HG02571 (cell line): ENCODE measurements around the gene CCR8.
A peak's percentile ranks its signal among the peaks of the same experiment; 100 is the strongest.
"Not testable (repeated sequence)": the region's sequence is repeated elsewhere in the genome, so short reads cannot be mapped to it uniquely, and the experiment has no call there.

ENCODE experiments used
- ATAC-seq: cut with Tn5 transposase; IDR thresholded peaks from one replicate; pipeline ENCODE4 v1.9.1; 2021; ENCODE audit warnings: mild to moderate bottlenecking, moderate library complexity; ENCODE audit not compliant: unreplicated experiment

The CCR8 gene

GRCh38 chr3:39346785-39347585 is 17.5 kb downstream of the CCR8 start:
- peak; percentile 79 for ATAC-seq

GRCh38 chr3:39347586-39347876 is 18.0 kb downstream of the CCR8 start:
- ATAC-seq: no peak

GRCh38 chr3:39349080-39349479 is 19.6 kb downstream of the CCR8 start:
- no peak for ATAC-seq

- no peak for ATAC-seq
Measured at GRCh38 chr3:39350714-39351113, 21.2 kb downstream of the CCR8 start.

GRCh38 chr3:39351134-39351533 is 21.6 kb downstream of the CCR8 start:
- not testable (repeated sequence) for ATAC-seq

- ATAC-seq: not testable (repeated sequence)
Measured at GRCh38 chr3:39353168-39353927, 23.8 kb downstream of the CCR8 start.

GRCh38 chr3:39358333-39358732 is 28.8 kb downstream of the CCR8 start:
- ATAC-seq: no peak

- ATAC-seq: peak; percentile 68
Measured at GRCh38 chr3:39361252-39361927, 31.9 kb downstream of the CCR8 start.

- ATAC-seq: no peak
Measured at GRCh38 chr3:39362192-39362591, 32.7 kb downstream of the CCR8 start.

GRCh38 chr3:39362812-39363211 is 33.3 kb downstream of the CCR8 start:
- ATAC-seq: no peak

GRCh38 chr3:39370450-39370849 is 40.9 kb downstream of the CCR8 start:
- ATAC-seq: not testable (repeated sequence)

GRCh38 chr3:39372833-39373232 is 43.3 kb downstream of the CCR8 start:
- ATAC-seq: no peak

- ATAC-seq: no peak
Measured at GRCh38 chr3:39376959-39377634, 47.6 kb downstream of the CCR8 start.

GRCh38 chr3:39378088-39378487 is 48.6 kb downstream of the CCR8 start:
- peak; percentile 78 for ATAC-seq

GRCh38 chr3:39378957-39379777 is 49.7 kb downstream of the CCR8 start:
- no peak for ATAC-seq

- ATAC-seq: no peak
Measured at GRCh38 chr3:39379778-39380155, 50.3 kb downstream of the CCR8 start.

GRCh38 chr3:39381432-39381831 is 51.9 kb downstream of the CCR8 start:
- no peak for ATAC-seq
